ENCODE results near the gene SLC4A9. TPM values are rescaled to one million over a fixed set of nuclear protein-coding genes. Genes with fewer than 3 reads are reported as not detected.

SLC4A9 gene
- total and polyA plus RNA-seq, 8 donors, result 0.30 TPM; not detected in 7

GRCh38 chr5:140382866-140383265 is 22.9 kb downstream of the SLC4A9 start:
- Histone ChIP-seq H3K36me3 (no peaks in the 10 kb centered on the region), H3K9me3 (no peaks in the 10 kb centered on the region), H3K27me3 (no peaks in the 10 kb centered on the region), H3K4me1 (peaks cover 0 to 17% (median 0%) of the 10 kb centered on the region in 4 donors), H3K27ac (no peak overlapping the region), H3K4me3 (no peak overlapping the region)
- intact Hi-C loops (cut with DNase I; ENCODE audit: low total_unique reads), result no loop called here
- DNase-seq, result no peak
- no peak for TF ChIP-seq CTCF (IDR thresholded peaks at IDR 0.05)
- TF ChIP-seq EP300 (IDR thresholded peaks at IDR 0.05), result no peak
- TF ChIP-seq POLR2A (IDR thresholded peaks at IDR 0.05), result no peak
- TF ChIP-seq POLR2AphosphoS5 (IDR thresholded peaks at IDR 0.05), result no peak

DNA sequence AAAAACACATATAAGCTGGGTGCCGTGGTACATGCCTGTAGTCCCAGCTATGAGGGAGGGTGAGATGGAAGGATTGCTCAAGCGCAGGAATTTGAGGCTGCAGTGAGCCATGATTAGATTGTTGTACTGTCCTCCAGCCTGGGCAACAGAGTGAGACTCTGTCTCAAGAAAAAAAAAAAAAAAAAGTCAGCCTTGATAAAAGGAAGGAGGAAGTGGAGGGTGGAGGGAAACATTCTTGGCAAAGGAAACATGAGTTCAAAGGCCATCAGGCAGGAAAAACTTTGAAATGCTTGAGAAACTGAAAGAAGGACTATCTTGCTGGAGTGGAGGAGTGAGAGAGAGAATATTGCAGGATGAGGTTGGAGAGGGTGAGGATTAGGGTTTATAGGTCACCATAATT is 23.3 kb downstream of the SLC4A9 start:
- 61 to 79% (median 72%) methylated on average over 2 of the region's 2 CpGs for WGBS, 5 donors
- Histone ChIP-seq H3K9me3 (no peaks in the 10 kb centered on the region), H3K4me3 (no peak overlapping the region), H3K27me3 (no peaks in the 10 kb centered on the region), H3K36me3 (no peaks in the 10 kb centered on the region), H3K27ac (no peak overlapping the region), H3K4me1 (peaks cover 0 to 17% (median 0%) of the 10 kb centered on the region in 4 donors)
- TF ChIP-seq POLR2A (IDR thresholded peaks at IDR 0.05) (no peak), POLR2AphosphoS5 (IDR thresholded peaks at IDR 0.05) (peak in 1 of 3 donors; percentile 52)
- intact Hi-C loops (cut with DNase I; ENCODE audit: low total_unique reads), result no loop called here
- DNase-seq, result no peak

GRCh38 chr5:140388052-140388451 is 28.1 kb downstream of the SLC4A9 start:
- peaks cover 0 to 2% (median 0%) of the 10 kb centered on the region in 4 donors for H3K36me3 ChIP-seq
- WGBS, 5 donors, result 83 to 94% (median 90%) methylated on average over 2 of the region's 2 CpGs
- no peak for DNase-seq
- no peaks in the 10 kb centered on the region for H3K27me3 ChIP-seq
- H3K4me1 ChIP-seq, result peaks cover 0 to 6% (median 0%) of the 10 kb centered on the region in 4 donors
- no peak for TF ChIP-seq EP300 (IDR thresholded peaks at IDR 0.05)
- TF ChIP-seq POLR2A (IDR thresholded peaks at IDR 0.05), result no peak
- TF ChIP-seq POLR2AphosphoS5 (IDR thresholded peaks at IDR 0.05), result no peak
- no peak for TF ChIP-seq CTCF (IDR thresholded peaks at IDR 0.05)
- H3K9me3 ChIP-seq, result no peaks in the 10 kb centered on the region
- no peak overlapping the region for H3K27ac ChIP-seq
- no peak overlapping the region for H3K4me3 ChIP-seq
- intact Hi-C loops (cut with DNase I; ENCODE audit: low total_unique reads), result no loop called here

GRCh38 chr5:140391312-140391711 is 31.3 kb downstream of the SLC4A9 start:
- Histone ChIP-seq H3K27ac (no peak overlapping the region), H3K9me3 (no peaks in the 10 kb centered on the region), H3K36me3 (peaks cover 0 to 6% (median 0%) of the 10 kb centered on the region in 4 donors), H3K4me1 (no peaks in the 10 kb centered on the region), H3K27me3 (no peaks in the 10 kb centered on the region), H3K4me3 (no peak overlapping the region)
- WGBS, 5 donors, result 65 to 94% (median 86%) methylated on average over 1 of the region's 1 CpG
- no peak for TF ChIP-seq POLR2A (IDR thresholded peaks at IDR 0.05)
- no peak for TF ChIP-seq POLR2AphosphoS5 (IDR thresholded peaks at IDR 0.05)
- TF ChIP-seq CTCF (IDR thresholded peaks at IDR 0.05), result no peak
- no peak for TF ChIP-seq EP300 (IDR thresholded peaks at IDR 0.05)
- DNase-seq, result no peak
- intact Hi-C loops (cut with DNase I; ENCODE audit: low total_unique reads), result no loop called here

DNA sequence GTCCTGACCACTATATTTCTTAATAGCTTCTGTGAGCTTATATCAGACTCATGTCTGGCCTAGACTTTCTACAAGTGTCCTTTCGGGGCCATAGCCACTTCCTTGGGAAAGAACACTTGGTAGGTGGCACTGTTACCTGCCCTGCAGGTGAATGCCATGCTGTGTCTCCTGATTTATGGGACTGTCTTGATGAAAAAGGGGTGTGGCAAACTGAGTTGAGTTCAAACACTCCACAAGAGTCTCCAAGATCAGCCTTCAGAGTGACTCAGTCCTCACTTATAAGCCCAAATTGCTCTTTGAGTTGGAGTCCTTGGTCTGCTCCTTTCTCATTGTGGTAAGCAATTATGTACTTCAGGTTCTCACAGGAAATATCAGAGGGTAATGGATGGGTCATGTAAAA is 31.7 kb downstream of the SLC4A9 start:
- Histone ChIP-seq H3K4me3 (no peak overlapping the region), H3K4me1 (no peaks in the 10 kb centered on the region), H3K9me3 (no peaks in the 10 kb centered on the region), H3K27ac (no peak overlapping the region), H3K27me3 (no peaks in the 10 kb centered on the region), H3K36me3 (peaks cover 0 to 6% (median 0%) of the 10 kb centered on the region in 4 donors)
- 81 to 100% (median 93%) methylated on average over 1 of the region's 1 CpG for WGBS, 5 donors
- no peak for DNase-seq
- intact Hi-C loops (cut with DNase I; ENCODE audit: low total_unique reads), result no loop called here
- TF ChIP-seq CTCF (IDR thresholded peaks at IDR 0.05) (no peak), POLR2A (IDR thresholded peaks at IDR 0.05) (no peak), POLR2AphosphoS5 (IDR thresholded peaks at IDR 0.05) (no peak), EP300 (IDR thresholded peaks at IDR 0.05) (no peak)
